GM18868 (cell line): Measurements from ENCODE around the gene PRDX2.

Experiments
- ATAC-seq: cut with Tn5 transposase; IDR thresholded peaks from one replicate; pipeline ENCODE4 v1.9.1; 2021; ENCODE audit warnings: mild to moderate bottlenecking, moderate library complexity; ENCODE audit not compliant: unreplicated experiment

Gene PRDX2

GRCh38 chr19:12782424-12783290 lies 18.9 kb downstream of the PRDX2 start:
- peak; percentile 22 for ATAC-seq

GRCh38 chr19:12782174-12782423 lies 19.5 kb downstream of the PRDX2 start:
- no peak for ATAC-seq

GRCh38 chr19:12779162-12779993 lies 22.2 kb downstream of the PRDX2 start:
- ATAC-seq: no peak

- ATAC-seq: no peak
Measured at GRCh38 chr19:12778905-12779161, 22.8 kb downstream of the PRDX2 start.

- ATAC-seq: no peak
Measured at GRCh38 chr19:12778017-12778904, 23.3 kb downstream of the PRDX2 start.

- peak; percentile 35 for ATAC-seq
Measured at GRCh38 chr19:12777217-12778016, 24.2 kb downstream of the PRDX2 start.

- no peak for ATAC-seq
Measured at GRCh38 chr19:12774588-12775555, 26.7 kb downstream of the PRDX2 start, which contains the start of gene HOOK2. HOOK2 (minus strand) TSS chr19:12775552; CDS start chr19:12775449, 103 bp downstream.

DNA sequence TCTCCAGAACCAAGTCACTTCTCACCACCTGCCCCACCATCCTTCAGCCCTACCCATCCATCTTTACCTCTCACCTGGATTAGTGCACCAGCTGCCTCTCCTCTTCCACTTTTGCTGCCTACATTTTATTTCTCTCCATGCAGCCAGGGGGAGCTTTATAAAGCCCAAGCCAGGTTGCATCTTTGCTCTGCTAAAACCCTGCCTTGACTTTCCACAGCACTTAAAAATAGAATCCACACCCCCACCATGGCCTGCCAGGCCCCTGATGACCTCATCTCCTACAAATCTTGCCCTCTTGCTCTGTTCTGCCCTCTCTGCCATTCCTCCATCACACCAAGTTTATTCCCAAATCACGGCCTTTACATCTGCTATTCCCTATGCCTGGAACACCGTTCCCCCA lies 28.0 kb downstream of the PRDX2 start:
- ATAC-seq: no peak

GRCh38 chr19:12772323-12772722 lies 29.3 kb downstream of the PRDX2 start:
- ATAC-seq: no peak

DNA sequence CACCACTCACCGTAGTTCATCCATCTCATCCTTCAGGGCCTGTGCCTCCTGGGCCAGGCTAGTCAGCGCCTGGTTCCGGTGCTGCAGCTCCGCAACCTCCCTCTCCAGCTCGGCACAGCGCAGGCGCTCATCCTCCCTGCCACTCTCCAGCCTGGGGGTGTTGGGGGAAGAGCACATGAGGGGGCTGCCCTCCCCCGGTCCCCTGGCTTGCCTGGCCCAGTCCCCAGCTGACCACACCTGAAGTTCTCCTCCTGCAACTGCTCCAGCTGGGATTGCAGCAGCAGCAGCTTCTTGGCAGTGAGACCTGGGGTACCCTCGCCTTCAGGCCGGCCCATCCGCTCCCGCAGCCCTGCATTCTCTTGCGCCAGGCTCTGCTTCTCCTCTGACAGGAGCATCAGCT lies 30.7 kb downstream of the PRDX2 start:
- ATAC-seq: no peak

DNA sequence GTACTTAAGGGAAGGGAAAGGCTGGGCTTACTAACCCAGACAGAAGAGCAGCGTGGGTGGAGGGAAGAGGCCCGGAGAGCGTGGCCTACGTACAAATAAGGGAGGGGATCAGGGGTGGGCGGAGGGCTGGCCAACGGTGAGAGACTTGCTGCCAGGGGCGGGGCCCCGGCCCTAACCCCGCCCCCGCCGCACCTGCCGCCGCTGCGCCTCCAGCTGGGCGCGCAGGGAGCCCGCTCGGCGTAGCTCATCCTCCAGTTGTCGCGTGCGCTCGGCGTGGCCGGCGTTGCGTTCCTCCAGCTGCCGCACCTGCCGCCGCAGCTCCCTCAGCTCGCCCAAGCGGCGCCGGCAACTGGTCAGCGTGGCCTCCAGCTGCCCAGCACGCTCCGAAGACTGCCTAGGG lies 31.9 kb downstream of the PRDX2 start:
- no peak for ATAC-seq

DNA sequence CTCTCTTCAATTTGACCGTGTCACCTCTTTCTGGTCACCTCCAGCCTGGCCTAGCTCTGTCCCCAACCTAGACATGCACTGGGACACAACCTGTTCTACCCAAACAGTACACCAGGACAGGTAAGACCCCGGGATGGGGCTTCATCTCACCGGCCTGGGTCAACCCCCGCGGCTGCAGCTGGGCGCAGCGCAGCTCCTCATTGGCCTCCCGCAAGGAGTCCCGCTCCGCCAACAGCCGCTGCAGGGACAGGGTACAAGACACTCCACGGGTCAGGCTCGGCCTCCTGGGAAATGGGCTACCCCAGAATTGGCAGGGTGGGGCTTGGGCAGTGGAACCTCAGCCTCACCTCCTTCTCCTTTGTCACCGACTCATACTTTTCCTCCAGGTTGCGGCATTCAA lies 33.9 kb downstream of the PRDX2 start:
- no peak for ATAC-seq

- no peak for ATAC-seq
Measured at GRCh38 chr19:12767150-12767549, 34.5 kb downstream of the PRDX2 start.

GRCh38 chr19:12766051-12766521 lies 35.5 kb downstream of the PRDX2 start:
- ATAC-seq: no peak

GRCh38 chr19:12764698-12765097 lies 36.9 kb downstream of the PRDX2 start:
- no peak for ATAC-seq

DNA sequence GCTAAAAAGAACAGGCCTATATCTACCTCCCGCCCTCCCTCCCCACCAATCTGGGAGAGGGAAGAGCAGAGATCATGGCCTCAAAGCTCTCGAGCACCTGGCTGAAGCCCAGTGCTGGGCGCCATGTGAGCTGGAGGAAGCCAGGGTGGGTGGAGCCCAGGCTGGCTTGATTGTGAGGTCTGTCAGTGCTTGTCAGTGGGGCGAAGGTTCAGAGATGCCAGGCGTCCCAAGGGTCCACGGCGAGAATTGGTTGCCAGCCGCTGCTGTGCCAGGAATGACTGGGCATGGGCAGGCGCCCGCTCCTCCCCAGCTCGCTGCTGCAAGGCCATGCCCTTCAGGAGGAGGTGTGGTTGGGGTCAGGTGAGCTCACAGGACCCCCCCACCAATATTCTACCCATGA lies 38.5 kb downstream of the PRDX2 start:
- no peak for ATAC-seq

GRCh38 chr19:12759686-12760085 lies 41.9 kb downstream of the PRDX2 start:
- no peak for ATAC-seq

DNA sequence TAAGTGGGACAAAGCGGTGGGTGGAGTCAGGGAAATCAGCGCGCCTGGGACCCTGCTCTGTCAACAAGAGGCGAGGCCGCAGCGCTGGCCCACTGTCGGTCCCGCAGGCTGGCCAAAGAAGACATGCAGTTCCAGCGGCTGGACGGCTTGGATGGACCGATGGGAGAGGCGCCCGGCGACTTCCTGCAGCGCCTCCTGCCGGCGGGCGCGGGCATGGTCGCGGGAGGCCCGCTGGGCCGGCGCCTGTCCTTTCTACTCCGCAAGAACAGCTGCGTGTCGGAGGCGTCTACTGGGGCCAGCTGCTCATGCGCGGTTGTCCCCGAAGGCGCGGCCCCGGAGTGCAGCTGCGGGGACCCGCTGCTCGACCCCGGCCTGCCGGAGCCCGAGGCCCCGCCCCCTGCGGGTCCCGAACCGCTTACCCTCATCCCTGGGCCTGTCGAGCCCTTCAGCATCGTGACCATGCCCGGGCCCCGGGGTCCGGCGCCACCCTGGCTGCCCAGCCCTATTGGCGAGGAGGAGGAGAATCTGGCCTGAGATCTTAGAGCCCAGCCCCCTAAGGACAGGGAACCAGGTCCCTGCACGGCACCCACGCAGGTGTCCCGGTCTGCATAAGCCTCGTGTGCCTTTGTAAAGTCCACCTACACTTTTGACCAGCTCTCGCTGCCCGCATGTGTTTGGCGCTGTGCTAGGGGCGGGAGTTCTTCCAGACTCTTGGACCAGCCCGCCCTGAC lies 43.9 kb downstream of the PRDX2 start:
- no peak for ATAC-seq
